ENCODE data around the gene KCTD2.

The KCTD2 gene

DNA sequence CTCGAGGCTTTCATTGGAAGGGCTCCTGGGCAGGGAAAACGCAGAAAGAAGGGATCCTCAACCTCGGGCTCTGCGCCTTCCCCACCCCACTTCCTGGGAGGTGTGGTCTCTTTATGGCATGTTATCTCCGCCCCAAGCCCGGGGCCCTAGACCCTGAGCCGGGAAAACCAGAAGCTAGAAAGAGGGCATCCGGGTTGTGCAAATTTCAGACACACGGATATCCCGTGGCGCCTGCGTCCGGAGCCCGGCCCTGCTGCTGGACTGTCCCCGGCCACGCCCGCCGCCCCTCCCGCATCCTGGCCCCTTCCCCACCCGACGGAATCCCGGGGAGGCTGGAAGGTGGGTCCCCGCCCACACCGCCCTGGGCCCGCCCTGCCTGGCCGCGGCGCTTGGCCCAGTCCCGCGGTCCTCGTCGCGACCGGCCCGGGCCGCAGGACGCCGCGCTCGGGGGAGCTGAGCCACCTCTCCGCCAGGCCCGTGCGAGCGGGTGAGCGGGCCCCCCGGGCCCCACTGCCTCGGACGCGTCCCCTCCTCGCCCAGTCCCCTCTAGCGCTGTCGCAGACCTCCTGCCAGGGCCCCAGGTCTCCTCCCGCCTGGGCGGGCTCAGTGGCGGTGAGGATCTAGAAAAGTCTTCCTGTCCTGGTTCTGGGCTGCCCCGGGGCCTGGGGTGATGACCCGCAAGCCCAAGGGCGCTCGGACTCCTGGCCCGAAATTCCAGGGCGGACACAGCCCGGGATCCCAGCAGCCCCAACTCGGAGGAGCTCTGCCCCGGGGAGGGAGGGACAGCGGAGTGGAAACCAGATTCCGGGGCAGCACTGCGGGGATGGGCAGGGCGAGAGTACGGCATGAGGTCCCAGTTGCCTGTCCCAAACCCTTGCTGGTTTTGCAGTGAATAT is 40.8 kb downstream of the KCTD2 start, which contains the start of gene SLC16A5:
Gene SLC16A5 (plus strand): TSS at position 397 of the 896 bp plus-strand sequence. CDS start 5,683 bp downstream, outside the sequence.
- TF ChIP-seq, protein P1, sequence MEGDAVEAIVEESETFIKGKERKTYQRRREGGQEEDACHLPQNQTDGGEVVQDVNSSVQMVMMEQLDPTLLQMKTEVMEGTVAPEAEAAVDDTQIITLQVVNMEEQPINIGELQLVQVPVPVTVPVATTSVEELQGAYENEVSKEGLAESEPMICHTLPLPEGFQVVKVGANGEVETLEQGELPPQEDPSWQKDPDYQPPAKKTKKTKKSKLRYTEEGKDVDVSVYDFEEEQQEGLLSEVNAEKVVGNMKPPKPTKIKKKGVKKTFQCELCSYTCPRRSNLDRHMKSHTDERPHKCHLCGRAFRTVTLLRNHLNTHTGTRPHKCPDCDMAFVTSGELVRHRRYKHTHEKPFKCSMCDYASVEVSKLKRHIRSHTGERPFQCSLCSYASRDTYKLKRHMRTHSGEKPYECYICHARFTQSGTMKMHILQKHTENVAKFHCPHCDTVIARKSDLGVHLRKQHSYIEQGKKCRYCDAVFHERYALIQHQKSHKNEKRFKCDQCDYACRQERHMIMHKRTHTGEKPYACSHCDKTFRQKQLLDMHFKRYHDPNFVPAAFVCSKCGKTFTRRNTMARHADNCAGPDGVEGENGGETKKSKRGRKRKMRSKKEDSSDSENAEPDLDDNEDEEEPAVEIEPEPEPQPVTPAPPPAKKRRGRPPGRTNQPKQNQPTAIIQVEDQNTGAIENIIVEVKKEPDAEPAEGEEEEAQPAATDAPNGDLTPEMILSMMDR (conservative IDR thresholded peaks at IDR 0.05; ENCODE audit: low read depth, low read length) = no peak
- peak; percentile 78 for DNase-seq (ENCODE audit: low read depth)
- H3K4me3 ChIP-seq (ENCODE audit: low read depth, low read length) = peak within 1 kb of the TSS; percentile 58

DNA sequence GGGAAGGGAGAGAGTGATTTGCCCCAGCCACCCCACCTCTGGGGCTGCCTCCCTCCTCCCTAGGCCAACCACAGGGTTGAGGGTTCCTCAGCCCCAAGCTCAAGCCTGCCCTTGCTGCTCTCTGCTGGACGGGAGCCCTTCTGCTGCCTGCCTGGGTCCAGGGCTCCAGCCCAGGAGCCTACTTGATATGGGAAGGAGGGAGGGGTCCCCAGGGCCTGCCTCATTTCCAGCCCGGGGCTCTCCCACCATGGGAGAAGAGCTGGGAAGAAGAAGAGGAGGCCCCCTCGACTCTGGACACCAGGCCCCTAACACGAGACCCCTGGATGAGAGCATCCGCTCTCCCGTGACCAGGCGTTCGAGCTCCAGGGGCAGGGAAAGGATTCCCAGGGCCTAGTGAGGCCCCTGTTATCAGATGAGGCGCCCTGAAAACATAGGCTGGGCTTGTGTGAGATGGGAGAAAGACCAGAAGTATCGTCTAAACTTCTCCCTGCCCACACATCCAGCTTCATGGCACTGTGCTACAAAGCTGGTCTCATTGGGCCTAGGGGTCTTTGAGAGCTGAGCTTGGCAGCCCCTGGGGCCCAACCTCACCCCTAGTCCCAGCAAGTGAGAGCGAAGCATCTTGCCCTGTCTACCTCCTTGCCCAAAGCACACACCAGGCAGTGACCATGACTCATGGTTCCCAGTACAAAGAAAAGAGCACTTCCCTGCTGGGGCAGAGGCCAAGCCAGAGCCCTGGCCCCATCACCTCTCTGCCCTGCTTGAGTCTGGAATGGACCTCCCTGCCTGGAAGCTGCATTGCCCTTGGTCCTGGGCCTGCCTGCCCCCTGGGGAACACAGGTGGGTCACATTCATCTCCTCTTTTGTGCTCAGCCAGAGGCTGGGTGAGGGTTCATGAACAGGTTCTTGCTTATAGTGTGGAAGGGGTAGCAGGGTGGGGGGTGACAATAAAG is 41.7 kb downstream of the KCTD2 start:
- DNase-seq (ENCODE audit: low read depth) = peak; percentile 48
- TF ChIP-seq, protein P1 (conservative IDR thresholded peaks at IDR 0.05; ENCODE audit: low read depth, low read length) = no peak
- H3K4me3 ChIP-seq (ENCODE audit: low read depth, low read length) = peak overlapping the region; percentile 58

DNA sequence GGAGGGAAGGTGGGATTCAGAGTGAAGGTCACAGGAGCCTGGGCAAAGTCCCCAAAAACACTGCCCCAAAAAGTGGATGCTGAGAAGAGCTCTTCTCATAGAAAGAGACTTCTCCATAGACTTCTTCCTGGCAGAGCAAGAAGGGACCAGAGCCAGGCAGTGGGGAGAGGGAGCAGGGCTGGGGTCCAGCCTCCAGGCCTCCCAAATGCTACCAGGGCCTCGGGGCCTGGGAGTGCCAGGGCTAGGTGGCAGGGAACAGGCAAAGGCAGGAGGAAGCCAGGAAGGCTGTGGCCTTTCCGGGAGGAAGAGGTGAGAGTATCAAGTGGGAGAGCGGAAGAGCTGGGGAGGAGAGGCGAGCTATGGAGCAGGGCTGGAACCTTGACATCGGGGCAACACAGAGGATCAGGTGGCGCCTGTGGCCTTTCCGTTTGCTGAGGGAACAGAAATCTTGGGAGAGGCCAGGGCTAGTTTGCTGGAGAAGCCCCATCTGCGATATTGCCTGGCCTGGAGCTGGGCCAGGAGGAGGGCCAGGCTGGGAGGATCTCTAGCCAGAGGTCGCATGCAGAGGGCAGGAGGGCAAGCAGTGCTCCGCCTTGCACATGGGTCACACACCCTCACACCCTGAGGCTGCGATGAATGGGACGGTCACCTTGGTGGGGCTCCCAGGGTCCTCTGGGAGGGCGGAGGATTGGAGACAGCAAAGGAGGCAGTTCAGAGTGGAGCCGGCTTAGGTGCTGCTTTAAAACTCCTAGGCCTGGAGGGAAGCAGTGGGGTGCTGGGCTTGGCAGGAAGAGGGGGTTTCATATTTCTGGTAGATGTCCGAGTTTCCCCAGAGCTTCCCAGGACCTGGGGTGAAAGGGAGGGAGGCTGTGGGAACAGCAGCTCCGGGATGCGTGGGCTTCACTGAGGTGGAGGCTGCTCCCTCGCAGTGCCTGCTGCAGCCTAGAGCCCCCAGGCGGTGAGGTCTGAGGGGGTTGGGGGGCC is 44.1 kb downstream of the KCTD2 start:
- DNase-seq (ENCODE audit: low read depth) = no peak
- H3K4me3 ChIP-seq (ENCODE audit: low read depth, low read length) = no peak overlapping the region
- TF ChIP-seq, protein P1 (conservative IDR thresholded peaks at IDR 0.05; ENCODE audit: low read depth, low read length) = no peak

DNA sequence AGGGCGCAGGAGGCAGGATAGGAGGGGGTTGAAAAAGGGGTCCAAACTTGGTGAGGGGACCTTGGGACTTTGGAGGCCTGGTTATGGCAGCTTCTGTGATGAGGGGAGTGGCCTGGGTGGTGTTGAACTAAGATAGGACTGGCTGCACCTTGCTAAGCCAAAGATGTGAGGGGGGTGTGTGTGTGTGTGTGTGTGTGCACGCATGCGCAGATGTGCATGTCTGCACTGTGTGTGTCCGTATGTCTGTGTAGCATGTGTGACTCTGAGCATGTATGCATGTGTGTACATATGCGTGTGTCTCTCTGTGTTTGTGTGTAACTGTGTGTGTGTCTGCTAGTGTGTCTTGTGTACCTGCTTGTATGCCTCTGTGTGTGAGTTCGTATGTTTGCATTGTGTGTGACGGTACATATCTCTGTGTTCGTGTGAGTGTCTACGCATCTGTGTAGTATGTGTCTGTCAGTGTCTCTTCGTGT is 44.9 kb downstream of the KCTD2 start:
- no peak overlapping the region for H3K4me3 ChIP-seq (ENCODE audit: low read depth, low read length)
- no peak for DNase-seq (ENCODE audit: low read depth)
- TF ChIP-seq, protein P1 (conservative IDR thresholded peaks at IDR 0.05; ENCODE audit: low read depth, low read length) = no peak

DNA sequence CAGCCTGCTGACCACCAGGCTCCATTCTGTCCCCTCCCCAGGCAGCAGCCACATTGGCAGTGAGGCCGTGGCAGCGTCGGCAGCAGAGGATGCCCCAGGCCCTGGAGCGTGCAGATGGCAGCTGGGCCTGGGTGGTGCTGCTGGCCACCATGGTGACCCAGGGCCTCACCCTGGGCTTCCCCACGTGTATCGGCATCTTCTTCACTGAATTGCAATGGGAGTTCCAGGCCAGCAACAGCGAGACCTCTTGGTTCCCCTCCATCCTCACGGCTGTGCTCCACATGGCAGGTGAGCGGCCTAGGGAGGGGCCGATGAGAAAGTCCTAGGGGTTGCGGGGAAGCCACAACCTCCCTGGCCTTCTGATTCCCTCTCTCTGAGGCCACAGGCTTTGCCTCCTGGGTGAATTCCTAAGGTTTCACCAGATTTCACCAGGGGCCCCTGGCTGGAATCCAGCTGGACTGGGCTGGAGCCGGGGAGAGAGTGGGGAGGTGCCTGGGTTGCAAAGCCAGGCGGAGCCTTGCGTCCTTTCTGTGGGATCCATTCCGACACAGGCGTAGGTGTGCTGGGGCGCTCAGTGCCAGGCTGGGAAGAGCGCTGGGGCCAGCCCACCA is 46.6 kb downstream of the KCTD2 start:
- no peak overlapping the region for H3K4me3 ChIP-seq (ENCODE audit: low read depth, low read length)
- no peak for DNase-seq (ENCODE audit: low read depth)
- TF ChIP-seq, protein P1 (conservative IDR thresholded peaks at IDR 0.05; ENCODE audit: low read depth, low read length) = no peak
